H1 (cell line): ENCODE measurements around the gene UMAD1. TPM values are rescaled to one million over a fixed set of nuclear protein-coding genes. Genes with fewer than 3 reads are reported as not detected.
"Not testable (repeated sequence)": the region's sequence is repeated elsewhere in the genome, so short reads cannot be mapped to it uniquely, and the experiment has no call there.

ENCODE experiments used
- CTCF ChIA-PET: fragments of 300-600 bp; sonication (Branson Sonifier 250); formaldehyde crosslinking; loops from one replicate; lab custom pipeline; 2021; ENCODE audit not compliant: partially characterized antibody; lab: Charles Lee
- POLR2A ChIA-PET: fragments of 300-600 bp; sonication (Branson Sonifier 250); formaldehyde crosslinking; loops from one replicate; lab custom pipeline; 2021; ENCODE audit warnings: inconsistent platforms; ENCODE audit not compliant: partially characterized antibody; lab: Charles Lee
- DNase-seq, 2 experiments: peaks; one replicate each; pipeline versions ENCODE4 v3.0.0 to v3.0.0-alpha.2; 2010 to 2022; ENCODE audit warnings: low spot score in 2 of 2, low read depth in 1 of 2, mixed read lengths in 1 of 2
- FAIRE-seq: peaks from 2 replicates; lab custom pipeline; 2011; peaks lifted over from hg19 to GRCh38; lab: Jason Lieb, UNC
- H2AFZ ChIP-seq: 2 replicates; pipeline ENCODE4 v1.8.1; 2012; ENCODE audit warnings: low read length, inconsistent platforms
- H2AK5ac ChIP-seq: 2 replicates; pipeline ENCODE4 v1.6.1; 2013; ENCODE audit warnings: low read depth, low read length
- H2BK120ac ChIP-seq: replicated peaks from 2 replicates; pipeline ENCODE3; 2013; ENCODE audit warnings: low read depth, low read length, inconsistent platforms
- H2BK12ac ChIP-seq: 2 replicates; pipeline ENCODE4 v1.6.1; 2013; ENCODE audit warnings: low read depth, low read length
- H2BK15ac ChIP-seq: 2 replicates; pipeline ENCODE4 v1.6.1; 2013; ENCODE audit warnings: low read length
- H2BK20ac ChIP-seq: 2 replicates; pipeline ENCODE4 v1.6.1; 2013; ENCODE audit warnings: low read length
- H2BK5ac ChIP-seq: 2 replicates; pipeline ENCODE4 v1.6.1; 2013; ENCODE audit warnings: low read depth, low read length
- H3K14ac ChIP-seq: 2 replicates; pipeline ENCODE4 v1.6.1; 2013; ENCODE audit warnings: inconsistent platforms; ENCODE audit not compliant: insufficient read length
- H3K18ac ChIP-seq: 2 replicates; pipeline ENCODE4 v1.6.1; 2013; ENCODE audit warnings: low read length; ENCODE audit errors: extremely low read depth
- H3K23ac ChIP-seq: 2 replicates; pipeline ENCODE4 v1.6.1; 2013; ENCODE audit warnings: inconsistent platforms; ENCODE audit not compliant: insufficient read length
- H3K23me2 ChIP-seq: 2 replicates; pipeline ENCODE4 v1.6.1; 2013; ENCODE audit warnings: low read depth, low read length
- H3K27ac ChIP-seq: 2 replicates; pipeline ENCODE4 v1.6.1; 2011; ENCODE audit warnings: low read depth, low read length, inconsistent platforms
- H3K27me3 ChIP-seq, 4 experiments: replicated peaks in 1 of 4; 1 replicate in 1 of 4; 2 replicates in 3 of 4; pipeline versions ENCODE4 v1.6.1 to v1.8.1; 2011 to 2013; ENCODE audit warnings: low read length in 3 of 4, mild to moderate bottlenecking in 3 of 4, inconsistent platforms in 2 of 4, mixed read lengths in 2 of 4, moderate library complexity in 1 of 4; ENCODE audit not compliant: control insufficient read depth in 3 of 4, insufficient read depth in 3 of 4; ENCODE audit errors: extremely low read depth in 1 of 4
- H3K36me3 ChIP-seq, 4 experiments: 2 replicates each; pipeline versions ENCODE4 v1.6.1 to v1.8.1; 2011 to 2013; ENCODE audit warnings: mild to moderate bottlenecking in 4 of 4, low read length in 3 of 4, moderate library complexity in 2 of 4, control low read depth in 1 of 4, inconsistent platforms in 1 of 4; ENCODE audit not compliant: insufficient read depth in 4 of 4, control insufficient read depth in 2 of 4
- H3K4ac ChIP-seq: replicated peaks from 2 replicates; pipeline ENCODE3; 2013; ENCODE audit warnings: low read length, low read depth, mixed read lengths, inconsistent platforms; ENCODE audit not compliant: insufficient read length
- H3K4me1 ChIP-seq, 4 experiments: replicated peaks in 1 of 4; 1 replicate in 1 of 4; 2 replicates in 3 of 4; pipeline versions ENCODE4 v1.6.1 to v1.8.1; 2011 to 2013; ENCODE audit warnings: low read length in 3 of 4, inconsistent platforms in 2 of 4, mixed read lengths in 1 of 4; ENCODE audit not compliant: insufficient read depth in 4 of 4, control insufficient read depth in 3 of 4
- H3K4me2 ChIP-seq, 2 experiments: 2 replicates each; pipeline versions ENCODE4 v1.6.1 to v1.8.1; 2011 to 2013; ENCODE audit warnings: low read depth in 2 of 2, low read length in 2 of 2, control low read depth in 1 of 2, inconsistent platforms in 1 of 2, mild to moderate bottlenecking in 1 of 2; ENCODE audit not compliant: insufficient read depth in 1 of 2
- H3K4me3 ChIP-seq, 4 experiments: fragments of 200-600, 300-600 bp in 1 of 4; sonication (generic), shearing (Covaris generic), sonication (Bioruptor Twin) in 1 of 4; 2 replicates each; pipeline versions ENCODE4 v1.5.1 to v1.8.1; 2011 to 2016; ENCODE audit warnings: low read length in 4 of 4, low read depth in 3 of 4, control low read depth in 2 of 4, inconsistent platforms in 2 of 4, mild to moderate bottlenecking in 2 of 4, mixed read lengths in 1 of 4, moderate library complexity in 1 of 4; ENCODE audit not compliant: insufficient read depth in 2 of 4; ENCODE audit errors: extremely low read depth in 1 of 4
- H3K56ac ChIP-seq: replicated peaks from 2 replicates; pipeline ENCODE3; 2013; ENCODE audit warnings: low read depth, mild to moderate bottlenecking, mixed read lengths, low read length, inconsistent platforms; ENCODE audit not compliant: insufficient read length
- H3K79me1 ChIP-seq: 2 replicates; pipeline ENCODE4 v1.6.1; 2013; ENCODE audit warnings: low read depth, low read length, control low read depth
- H3K79me2 ChIP-seq, 2 experiments: 2 replicates each; pipeline versions ENCODE4 v1.6.1 to v1.8.1; 2012 to 2013; ENCODE audit warnings: low read length in 2 of 2, mild to moderate bottlenecking in 2 of 2, inconsistent platforms in 1 of 2; ENCODE audit not compliant: insufficient read depth in 2 of 2, control insufficient read depth in 1 of 2
- H3K9ac ChIP-seq, 4 experiments: replicated peaks in 1 of 4; 1 replicate in 1 of 4; 2 replicates in 3 of 4; pipeline versions ENCODE4 v1.6.1 to v1.8.1; 2011 to 2013; ENCODE audit warnings: low read depth in 3 of 4, low read length in 3 of 4, control low read depth in 2 of 4, mild to moderate bottlenecking in 2 of 4, moderate library complexity in 2 of 4, inconsistent platforms in 1 of 4; ENCODE audit errors: extremely low read depth in 1 of 4
- H3K9me3 ChIP-seq, 2 experiments: 2 replicates each; pipeline versions ENCODE4 v1.6.1 to v1.8.1; 2012 to 2013; ENCODE audit warnings: mild to moderate bottlenecking in 2 of 2, moderate library complexity in 2 of 2, control low read depth in 1 of 2, inconsistent platforms in 1 of 2, low read depth in 1 of 2, low read length in 1 of 2, mixed read lengths in 1 of 2; ENCODE audit not compliant: insufficient read depth in 2 of 2
- H4K20me1 ChIP-seq, 2 experiments: replicated peaks in 1 of 2; 2 replicates each; pipeline versions ENCODE3 to v1.8.1; 2011 to 2013; ENCODE audit warnings: inconsistent platforms in 2 of 2, low read length in 2 of 2, mild to moderate bottlenecking in 1 of 2; ENCODE audit not compliant: insufficient read depth in 2 of 2, control insufficient read depth in 1 of 2
- H4K5ac ChIP-seq: 2 replicates; pipeline ENCODE4 v1.6.1; 2013; ENCODE audit warnings: low read length, low read depth, mixed read lengths, inconsistent platforms; ENCODE audit not compliant: insufficient read length
- H4K8ac ChIP-seq: 2 replicates; pipeline ENCODE4 v1.8.0; 2013; ENCODE audit warnings: mild to moderate bottlenecking, moderate library complexity, low read length, inconsistent platforms; ENCODE audit not compliant: insufficient read depth; ENCODE audit errors: extremely low read depth
- H4K91ac ChIP-seq: replicated peaks from 2 replicates; pipeline ENCODE3; 2013; ENCODE audit warnings: low read length, mixed read lengths, inconsistent platforms; ENCODE audit not compliant: insufficient read length
- WGBS, 2 experiments: shearing (Covaris generic) in 1 of 2; methylation state at CpG; one replicate each; pipeline versions ENCODE4 v1.1.6 to v1.1.7; 2013 to 2015; ENCODE audit warnings: low lambda C conversion rate in 2 of 2, mixed read lengths in 2 of 2, inconsistent platforms in 1 of 2, low coverage in 1 of 2, missing lambda C conversion rate in 1 of 2; ENCODE audit not compliant: insufficient replicate concordance in 2 of 2, insufficient coverage in 1 of 2, insufficient read length in 1 of 2; ENCODE audit errors: extremely low coverage in 1 of 2, missing lambda C conversion rate in 1 of 2; 5-methylcytosine and 5-hydroxymethylcytosine counted together
- polyA plus RNA-seq, 7 experiments: library from polyadenylated mRNA; depleted of rRNA in 3 of 7; stranded (reverse) in 5 of 7; unstranded in 2 of 7; fragments of >200 nt in 5 of 7; fragments of 200-250 nt in 2 of 7; gene quantifications; 1 replicate in 5 of 7; 2 replicates in 1 of 7; 4 replicates in 1 of 7; pipeline versions ENCODE4 v1.2.1 to v1.2.3, GENCODE V29; 2011 to 2013; ENCODE audit warnings: missing spikeins in 2 of 7, mixed read lengths in 2 of 7
- total RNA-seq: library from RNA; stranded (reverse); fragmentation: NEBNext Ultra II Directional; extraction: Animal tissue kit (Norgen Biotek cat#: 25700); gene quantifications from 2 replicates; pipeline ENCODE4 v1.2.1, GENCODE V29; 2021

UMAD1 gene
- total and polyA plus RNA-seq, 2 of the 8 experiments (the other 6 are each of a cell fraction or from before 2014, with no cell fraction given), result 10.4 to 12.3 TPM

DNA sequence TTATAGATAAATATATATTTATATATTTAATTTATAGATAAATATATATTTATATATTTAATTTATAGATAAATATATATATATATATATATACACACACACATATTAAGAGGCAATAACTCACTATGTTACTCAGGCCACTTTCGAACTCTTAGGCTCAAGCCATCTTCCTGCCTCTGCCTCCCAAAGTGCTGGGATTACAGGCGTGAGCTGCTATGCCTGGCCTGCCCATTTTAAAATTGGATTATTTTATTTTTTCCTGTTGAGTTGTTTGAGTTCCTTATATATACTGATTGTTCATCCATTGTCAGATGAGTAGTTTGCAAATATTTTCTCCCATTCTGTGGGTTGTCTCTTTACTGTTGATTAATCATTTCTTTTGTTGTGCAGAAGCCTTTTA, 39.1 kb downstream of the UMAD1 start:
- H3K79me1 ChIP-seq, H2AFZ ChIP-seq, H2BK5ac ChIP-seq, H3K4me1 ChIP-seq, H3K79me2 ChIP-seq, H3K14ac ChIP-seq, H3K23me2 ChIP-seq, H2AK5ac ChIP-seq, H3K9me3 ChIP-seq, H2BK20ac ChIP-seq, H3K36me3 ChIP-seq, POLR2A ChIA-PET, H4K91ac ChIP-seq, FAIRE-seq, H4K8ac ChIP-seq, H3K23ac ChIP-seq, H2BK15ac ChIP-seq, H3K4me3 ChIP-seq, H4K20me1 ChIP-seq, DNase-seq, H4K5ac ChIP-seq, H3K56ac ChIP-seq, H3K27ac ChIP-seq, H3K9ac ChIP-seq, H3K27me3 ChIP-seq, H3K4me2 ChIP-seq, H2BK120ac ChIP-seq, H3K18ac ChIP-seq, H3K4ac ChIP-seq, H2BK12ac ChIP-seq: not testable (repeated sequence)
- 98% methylated on average over 2 of the region's 2 CpGs; no CpG with 5 or more reads in 1 of the 2 experiments for WGBS, 2 experiments
- CTCF ChIA-PET, result interaction anchor here (0.8 to 2.9 kb wide), 3 partner anchors 13 to 533 kb away, joined by 3 to 19 read pairs (median 3); no protein-coding TSS in a partner anchor
